Nephron (organoid): ENCODE measurements around the gene TMEM181.

Experiments used
- H3K27ac Mint-ChIP-seq, 3 experiments: 2 replicates each; pipeline ENCODE4 v1.8.0; 2020; ENCODE audit warnings: mixed read lengths in 3 of 3, mild to moderate bottlenecking in 2 of 3, moderate library complexity in 1 of 3
- H3K27me3 Mint-ChIP-seq: 2 replicates; pipeline ENCODE4 v1.8.0; 2021; ENCODE audit warnings: low read depth, mild to moderate bottlenecking, moderate library complexity, mixed read lengths
- H3K36me3 Mint-ChIP-seq: 2 replicates; pipeline ENCODE4 v1.8.0; 2020; ENCODE audit warnings: low read depth, mixed read lengths
- H3K4me1 Mint-ChIP-seq: 2 replicates; pipeline ENCODE4 v1.8.0; 2020; ENCODE audit warnings: mixed read lengths
- H3K4me3 Mint-ChIP-seq, 3 experiments: 2 replicates each; pipeline ENCODE4 v1.8.0; 2020; ENCODE audit warnings: mild to moderate bottlenecking in 3 of 3, mixed read lengths in 3 of 3, moderate library complexity in 2 of 3
- H3K9me3 Mint-ChIP-seq: 2 replicates; pipeline ENCODE4 v1.8.0; 2020; ENCODE audit warnings: mixed read lengths
- TF ChIP-seq, protein P1 (sequence below), 3 experiments: fragments of 200-600 bp; sonication (generic); IDR thresholded peaks; one replicate each; pipeline ENCODE4 v1.5.0; 2021; ENCODE audit warnings: antibody characterized with exemption in 3 of 3; ENCODE audit not compliant: unreplicated experiment in 3 of 3

The TMEM181 gene, protein sequence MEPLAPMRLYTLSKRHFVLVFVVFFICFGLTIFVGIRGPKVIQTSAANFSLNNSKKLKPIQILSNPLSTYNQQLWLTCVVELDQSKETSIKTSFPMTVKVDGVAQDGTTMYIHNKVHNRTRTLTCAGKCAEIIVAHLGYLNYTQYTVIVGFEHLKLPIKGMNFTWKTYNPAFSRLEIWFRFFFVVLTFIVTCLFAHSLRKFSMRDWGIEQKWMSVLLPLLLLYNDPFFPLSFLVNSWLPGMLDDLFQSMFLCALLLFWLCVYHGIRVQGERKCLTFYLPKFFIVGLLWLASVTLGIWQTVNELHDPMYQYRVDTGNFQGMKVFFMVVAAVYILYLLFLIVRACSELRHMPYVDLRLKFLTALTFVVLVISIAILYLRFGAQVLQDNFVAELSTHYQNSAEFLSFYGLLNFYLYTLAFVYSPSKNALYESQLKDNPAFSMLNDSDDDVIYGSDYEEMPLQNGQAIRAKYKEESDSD

DNA sequence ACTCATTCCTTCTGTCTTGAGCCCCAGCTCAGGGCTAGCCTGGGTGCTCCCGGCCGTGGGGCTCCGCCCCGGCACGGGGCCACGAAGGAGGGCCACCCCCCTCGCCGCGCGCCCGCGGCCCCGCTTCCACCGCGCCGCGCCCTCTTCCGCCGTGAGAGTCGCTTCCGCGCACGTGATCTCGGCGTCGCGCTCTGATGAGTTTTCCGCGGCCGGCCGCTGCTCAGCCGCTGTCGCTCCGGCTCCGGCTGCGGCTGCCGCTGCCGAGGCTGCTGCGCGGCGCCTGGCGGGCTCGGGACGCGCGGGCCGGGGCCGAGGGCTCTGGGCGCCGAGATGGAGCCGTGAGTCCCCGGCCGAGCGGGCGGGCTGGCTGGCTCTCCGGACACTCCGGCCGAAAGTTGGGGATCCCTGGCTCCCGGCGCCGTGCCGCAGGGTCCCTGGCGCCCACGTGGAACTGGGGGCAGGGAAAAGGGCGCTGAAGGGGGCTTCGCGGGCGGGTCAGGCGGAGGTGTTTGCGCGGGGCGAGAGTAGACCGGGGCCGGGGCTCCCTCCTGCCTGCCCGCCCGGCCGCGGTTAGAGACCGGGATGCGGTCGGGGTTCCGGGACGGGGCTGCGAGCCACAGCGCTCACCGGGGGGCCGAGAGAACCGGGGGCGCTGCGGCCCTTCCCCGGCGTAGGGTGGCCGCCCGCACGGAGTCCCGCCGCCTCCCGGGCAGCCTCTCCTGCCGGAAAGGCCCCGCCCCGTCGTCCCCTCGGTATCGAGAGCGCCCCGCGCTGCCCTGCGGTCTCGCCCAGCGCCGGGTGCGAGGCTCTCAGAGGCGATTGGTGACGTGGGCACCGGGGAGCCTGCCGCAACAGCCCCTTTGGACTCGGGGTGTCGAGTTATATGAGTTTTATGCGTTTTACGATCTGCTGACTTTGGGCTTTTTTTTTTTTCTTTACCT, at the start of gene TMEM181:
TMEM181 (plus strand) TSS at position 197 of the 941 bp plus-strand sequence; CDS start at position 331, 134 bp downstream.
- no peaks in the 10 kb centered on the region for H3K9me3 Mint-ChIP-seq

GRCh38 chr6:158512809-158513208, 47.1 kb upstream of the TMEM181 start:
- Mint-ChIP-seq H3K4me1 (no peaks in the 10 kb centered on the region), H3K27ac (no peak overlapping the region), H3K36me3 (peaks cover 36% of the 10 kb centered on the region), H3K27me3 (no peaks in the 10 kb centered on the region), H3K9me3 (no peaks in the 10 kb centered on the region), H3K4me3 (no peak overlapping the region)
- TF ChIP-seq, protein P1, sequence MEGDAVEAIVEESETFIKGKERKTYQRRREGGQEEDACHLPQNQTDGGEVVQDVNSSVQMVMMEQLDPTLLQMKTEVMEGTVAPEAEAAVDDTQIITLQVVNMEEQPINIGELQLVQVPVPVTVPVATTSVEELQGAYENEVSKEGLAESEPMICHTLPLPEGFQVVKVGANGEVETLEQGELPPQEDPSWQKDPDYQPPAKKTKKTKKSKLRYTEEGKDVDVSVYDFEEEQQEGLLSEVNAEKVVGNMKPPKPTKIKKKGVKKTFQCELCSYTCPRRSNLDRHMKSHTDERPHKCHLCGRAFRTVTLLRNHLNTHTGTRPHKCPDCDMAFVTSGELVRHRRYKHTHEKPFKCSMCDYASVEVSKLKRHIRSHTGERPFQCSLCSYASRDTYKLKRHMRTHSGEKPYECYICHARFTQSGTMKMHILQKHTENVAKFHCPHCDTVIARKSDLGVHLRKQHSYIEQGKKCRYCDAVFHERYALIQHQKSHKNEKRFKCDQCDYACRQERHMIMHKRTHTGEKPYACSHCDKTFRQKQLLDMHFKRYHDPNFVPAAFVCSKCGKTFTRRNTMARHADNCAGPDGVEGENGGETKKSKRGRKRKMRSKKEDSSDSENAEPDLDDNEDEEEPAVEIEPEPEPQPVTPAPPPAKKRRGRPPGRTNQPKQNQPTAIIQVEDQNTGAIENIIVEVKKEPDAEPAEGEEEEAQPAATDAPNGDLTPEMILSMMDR (IDR thresholded peaks at IDR 0.05; ENCODE audit: unreplicated experiment in 3 of 3): no peak

More for the DNA sequence above, at the start of gene TMEM181:
- H3K4me3 Mint-ChIP-seq: peak within 1 kb of the TSS; percentile 96 to 98 (median 98)
- peaks cover 3% of the 10 kb centered on the region for H3K27me3 Mint-ChIP-seq
- TF ChIP-seq, protein P1 (IDR thresholded peaks at IDR 0.05; ENCODE audit: unreplicated experiment in 3 of 3): no peak
- H3K4me1 Mint-ChIP-seq: peaks cover 21% of the 10 kb centered on the region
- no peaks in the 10 kb centered on the region for H3K36me3 Mint-ChIP-seq
- peak within 1 kb of the TSS; percentile 66 to 95 (median 68) for H3K27ac Mint-ChIP-seq

GRCh38 chr6:158514176-158514575, 45.7 kb upstream of the TMEM181 start:
- no peak overlapping the region for H3K27ac Mint-ChIP-seq
- no peaks in the 10 kb centered on the region for H3K27me3 Mint-ChIP-seq
- H3K9me3 Mint-ChIP-seq: no peaks in the 10 kb centered on the region
- H3K4me3 Mint-ChIP-seq: no peak overlapping the region
- H3K36me3 Mint-ChIP-seq: peaks cover 30% of the 10 kb centered on the region
- TF ChIP-seq, protein P1 (IDR thresholded peaks at IDR 0.05; ENCODE audit: unreplicated experiment in 3 of 3): no peak
- H3K4me1 Mint-ChIP-seq: peaks cover 7% of the 10 kb centered on the region

GRCh38 chr6:158514991-158515390, 44.9 kb upstream of the TMEM181 start:
- H3K27me3 Mint-ChIP-seq: peaks cover 1% of the 10 kb centered on the region

DNA sequence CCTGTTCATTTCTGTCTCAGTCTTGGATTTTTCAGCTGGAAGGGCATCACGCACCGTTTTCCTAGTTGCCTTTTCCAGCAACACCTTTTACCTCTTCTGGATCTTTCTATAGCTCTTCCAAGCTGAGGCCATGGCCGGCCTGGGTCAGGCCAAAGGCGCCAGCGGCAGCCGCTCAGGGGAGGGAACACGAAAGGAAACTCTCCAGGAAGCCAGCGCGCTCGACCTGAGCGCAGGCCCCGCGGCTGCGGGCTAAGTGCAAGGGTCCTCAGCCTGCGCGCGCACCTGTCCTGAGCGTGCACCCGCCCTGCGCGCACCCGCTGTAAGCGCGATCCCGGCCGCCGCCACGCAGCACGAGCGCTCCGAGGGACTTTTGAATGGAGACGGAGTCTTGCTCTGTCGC, 43.8 kb upstream of the TMEM181 start:
- H3K4me1 Mint-ChIP-seq: peaks cover 7% of the 10 kb centered on the region
- no peak overlapping the region for H3K27ac Mint-ChIP-seq
- TF ChIP-seq, protein P1 (IDR thresholded peaks at IDR 0.05; ENCODE audit: unreplicated experiment in 3 of 3): no peak
- H3K9me3 Mint-ChIP-seq: no peaks in the 10 kb centered on the region
- no peak overlapping the region for H3K4me3 Mint-ChIP-seq
- peaks cover 4% of the 10 kb centered on the region for H3K27me3 Mint-ChIP-seq
- H3K36me3 Mint-ChIP-seq: peaks cover 24% of the 10 kb centered on the region

More at GRCh38 chr6:158514991-158515390, 44.9 kb upstream of the TMEM181 start:
- Mint-ChIP-seq H3K4me3 (no peak overlapping the region), H3K27ac (no peak overlapping the region), H3K4me1 (peaks cover 7% of the 10 kb centered on the region), H3K9me3 (no peaks in the 10 kb centered on the region), H3K36me3 (peaks cover 30% of the 10 kb centered on the region)
- TF ChIP-seq, protein P1 (IDR thresholded peaks at IDR 0.05; ENCODE audit: unreplicated experiment in 3 of 3): no peak
